Activated T-helper 1 cell treated with Interleukin-2 at 50 U/mL for 16 hours (primary cell): ENCODE measurements around the gene C16orf92.
"Not testable (repeated sequence)": the region's sequence is repeated elsewhere in the genome, so short reads cannot be mapped to it uniquely, and the experiment has no call there.

Source experiments
- DNase-seq: peaks from one replicate; pipeline ENCODE4 v3.0.0-alpha.2; 2020; ENCODE audit warnings: low read depth

Gene C16orf92

DNA sequence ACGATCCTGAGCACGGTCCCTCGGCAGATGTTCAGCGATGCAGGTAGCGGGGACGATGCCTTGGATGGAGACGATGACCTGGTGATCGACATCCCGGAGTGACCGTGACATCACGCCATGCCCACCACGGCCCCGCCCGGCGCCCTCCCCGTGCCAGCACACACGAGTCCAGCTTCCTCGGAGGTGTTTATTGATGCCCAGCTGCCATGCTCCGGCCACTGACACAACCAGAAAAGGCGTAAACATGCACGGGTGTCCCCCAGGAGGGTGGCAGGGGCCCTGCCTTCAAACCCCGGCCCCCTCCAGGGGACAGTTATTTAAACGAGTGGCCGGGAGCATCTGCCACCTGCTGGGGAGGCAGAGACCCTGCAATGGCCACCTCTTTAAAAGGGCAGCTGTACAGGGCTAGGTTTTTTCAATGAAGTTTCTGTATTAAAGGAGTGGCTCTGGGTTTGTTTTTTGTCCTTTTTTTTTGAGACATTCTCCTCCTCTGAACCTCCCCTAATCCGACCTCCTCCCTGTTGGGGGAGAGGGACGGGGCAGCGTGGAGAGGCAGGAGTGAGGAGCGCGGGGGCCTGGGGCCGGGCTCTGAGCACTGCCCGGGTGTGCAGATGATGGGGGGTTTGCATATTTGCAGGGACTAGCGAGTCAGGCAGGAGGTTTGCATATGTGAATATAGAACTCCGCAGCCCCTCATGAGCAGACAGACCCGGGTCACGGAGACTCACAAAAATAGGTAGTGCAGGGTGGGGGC, 17.5 kb upstream of the C16orf92 start:
- no peak for DNase-seq

DNA sequence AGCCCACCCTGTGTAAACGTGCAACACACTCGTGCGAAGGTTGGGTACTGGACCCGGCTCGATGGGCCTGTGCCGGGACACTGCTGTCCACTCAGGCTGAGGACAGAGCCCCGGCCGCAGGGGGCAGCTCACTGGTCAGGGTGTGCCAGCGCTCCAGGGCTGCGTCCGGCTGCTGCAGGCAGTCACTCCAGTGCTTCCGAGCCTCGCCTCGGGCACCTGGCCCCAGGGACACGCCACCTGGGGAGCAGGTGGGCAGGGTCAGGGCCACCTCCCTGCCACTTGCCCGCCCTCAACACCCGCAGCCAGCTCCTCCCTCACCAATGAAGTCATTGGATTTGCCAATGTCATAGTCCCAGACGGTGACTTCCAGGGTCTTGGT, 16.9 kb upstream of the C16orf92 start:
- no peak for DNase-seq

GRCh38 chr16:30006659-30007377, 16.2 kb upstream of the C16orf92 start:
- no peak for DNase-seq

DNA sequence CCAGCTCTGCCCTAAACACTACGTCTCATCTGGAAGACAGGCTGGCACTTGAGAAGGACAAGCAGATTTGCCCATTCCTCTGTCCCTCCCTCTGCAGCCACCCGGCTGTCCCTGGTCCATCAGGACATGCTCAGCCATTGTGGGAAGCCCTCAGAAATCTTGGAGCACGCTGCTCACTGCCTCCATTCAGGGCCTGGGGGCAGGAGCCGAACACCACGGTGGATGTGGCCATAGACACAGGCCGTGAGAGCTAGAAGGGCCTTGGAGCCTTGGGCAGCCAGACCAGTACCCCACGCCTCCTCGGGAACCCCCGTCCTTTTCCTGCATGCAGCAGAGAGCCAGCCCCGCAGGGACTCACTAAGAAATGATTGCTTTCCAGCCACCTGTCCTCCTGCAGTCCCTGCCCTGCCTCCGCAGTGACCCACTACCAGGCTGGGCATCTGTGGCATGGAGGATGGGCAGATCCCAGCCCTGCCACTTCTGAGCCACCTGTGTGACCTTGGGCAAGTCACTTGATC, 15.6 kb upstream of the C16orf92 start:
- no peak for DNase-seq

GRCh38 chr16:30009085-30009862, 13.7 kb upstream of the C16orf92 start:
- no peak for DNase-seq

GRCh38 chr16:30009990-30010843, 12.8 kb upstream of the C16orf92 start:
- no peak for DNase-seq

- DNase-seq = no peak
Measured at GRCh38 chr16:30010844-30011713, 11.9 kb upstream of the C16orf92 start, which contains the start of gene DOC2A. DOC2A (minus strand) TSS chr16:30011027; CDS start chr16:30010222, 805 bp downstream.

- DNase-seq = no peak
Measured at GRCh38 chr16:30011714-30012504, 11.1 kb upstream of the C16orf92 start.

DNA sequence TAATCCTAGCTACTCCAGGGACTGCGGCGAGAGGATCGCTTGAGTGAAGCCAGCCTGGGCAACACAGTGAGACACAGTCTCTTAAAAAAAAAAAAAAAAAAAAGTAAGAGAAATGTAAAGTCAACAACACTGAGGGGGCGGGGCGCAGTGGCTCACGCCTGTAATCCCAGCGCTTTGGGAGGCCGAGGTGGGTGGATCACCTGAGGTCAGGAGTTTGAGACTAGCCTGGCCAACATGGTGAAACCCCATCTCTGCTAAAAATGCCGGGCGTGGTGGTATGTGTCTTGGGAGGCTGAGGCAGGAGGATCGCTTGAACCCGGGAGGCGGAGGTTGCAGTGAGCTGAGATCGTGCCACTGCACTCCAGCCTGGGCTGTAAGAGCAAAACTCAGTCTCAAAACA, 10.4 kb upstream of the C16orf92 start:
- DNase-seq = not testable (repeated sequence)

DNA sequence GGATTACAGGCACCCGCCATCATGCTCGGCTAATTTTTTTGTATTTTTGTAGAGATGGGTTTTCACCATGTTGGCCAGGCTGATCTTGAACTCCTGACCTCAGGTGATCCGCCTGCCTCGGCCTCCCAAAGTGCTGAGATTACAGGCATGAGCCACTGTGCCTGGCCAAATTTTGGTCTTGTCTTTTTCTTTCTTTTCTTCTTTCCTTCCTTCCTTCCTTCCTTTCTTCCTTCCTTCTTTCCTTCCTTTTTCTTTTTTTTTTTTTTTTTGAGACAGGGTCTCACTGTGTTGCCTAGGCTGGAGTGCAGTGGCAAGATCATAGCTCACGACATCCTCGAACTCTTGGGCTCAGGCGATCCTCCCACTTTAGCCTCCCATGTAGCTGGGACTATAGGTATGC, 7.5 kb upstream of the C16orf92 start:
- DNase-seq = not testable (repeated sequence)

DNA sequence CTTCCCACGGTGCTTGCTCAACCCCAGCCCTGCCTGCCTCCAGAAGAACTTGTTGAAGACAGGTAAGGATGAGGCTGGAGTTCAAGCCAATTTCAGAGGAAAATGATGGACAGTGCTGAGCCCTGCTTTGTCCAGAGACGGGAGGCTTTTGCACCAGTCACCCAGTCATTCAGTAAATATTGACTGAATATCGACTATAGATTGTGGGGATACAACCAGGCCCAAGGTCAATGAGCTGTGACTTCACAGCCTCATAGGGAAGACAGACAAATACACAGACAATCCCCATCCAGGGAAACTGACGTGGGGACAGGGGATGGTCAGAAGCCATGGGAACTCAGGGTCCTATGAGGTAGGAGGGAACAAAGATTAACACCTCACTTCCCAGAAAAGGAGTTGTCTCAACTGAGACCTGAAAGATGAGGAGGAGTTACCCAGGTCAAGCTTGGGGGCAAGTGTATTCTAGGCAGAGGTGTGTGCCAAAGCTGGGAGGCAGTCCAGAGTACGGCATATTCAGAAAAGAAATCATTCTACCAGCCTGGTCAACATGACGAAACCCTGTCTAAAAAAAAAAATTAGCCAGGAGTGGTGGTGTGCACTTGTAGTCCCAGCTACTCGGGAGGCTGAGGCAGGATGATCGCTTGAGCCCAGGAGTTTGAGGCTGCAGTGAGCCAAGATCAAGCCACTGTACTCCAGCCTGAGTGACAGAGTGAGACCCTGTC, 6.3 kb upstream of the C16orf92 start:
- no peak for DNase-seq

DNA sequence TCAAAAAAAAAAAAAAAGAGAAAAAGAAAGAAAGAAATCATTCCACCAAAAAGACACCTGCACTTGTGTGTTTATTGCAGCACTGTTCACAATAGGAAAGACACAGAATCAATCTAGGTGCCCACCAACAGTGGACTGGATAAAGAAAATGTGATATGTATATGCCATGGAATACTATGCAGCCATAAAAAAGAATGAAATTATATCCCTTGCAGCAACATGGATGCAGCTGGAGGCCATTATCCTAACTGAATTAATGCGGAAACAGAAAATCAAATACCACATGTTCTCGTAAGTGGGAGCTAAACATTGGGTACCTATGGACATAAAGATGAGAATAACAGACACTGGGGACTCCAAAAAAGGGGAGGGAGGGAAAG, 5.7 kb upstream of the C16orf92 start:
- no peak for DNase-seq

GRCh38 chr16:30017937-30018336, 5.1 kb upstream of the C16orf92 start:
- DNase-seq = not testable (repeated sequence)

DNA sequence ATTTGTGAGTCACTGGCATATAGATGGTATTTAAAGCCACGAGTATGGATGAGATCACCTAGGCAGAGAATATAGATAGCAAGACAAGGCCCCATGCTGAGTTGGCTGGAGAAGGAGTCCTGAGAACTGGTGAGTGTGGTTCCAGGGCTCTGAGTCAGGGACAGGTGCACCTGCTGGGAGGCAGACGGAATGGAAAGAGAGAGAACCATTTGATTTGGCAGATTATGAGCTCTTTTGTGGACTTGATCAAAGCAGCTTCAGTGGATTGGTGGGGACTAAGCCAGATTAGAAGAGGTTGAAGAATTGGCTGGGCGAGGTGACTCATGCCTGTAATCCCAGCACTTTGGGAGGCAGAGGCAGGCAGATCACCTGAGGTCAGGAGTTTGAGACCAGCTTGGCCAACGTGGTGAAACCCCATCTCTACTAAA, 4.3 kb upstream of the C16orf92 start:
- no peak for DNase-seq

DNA sequence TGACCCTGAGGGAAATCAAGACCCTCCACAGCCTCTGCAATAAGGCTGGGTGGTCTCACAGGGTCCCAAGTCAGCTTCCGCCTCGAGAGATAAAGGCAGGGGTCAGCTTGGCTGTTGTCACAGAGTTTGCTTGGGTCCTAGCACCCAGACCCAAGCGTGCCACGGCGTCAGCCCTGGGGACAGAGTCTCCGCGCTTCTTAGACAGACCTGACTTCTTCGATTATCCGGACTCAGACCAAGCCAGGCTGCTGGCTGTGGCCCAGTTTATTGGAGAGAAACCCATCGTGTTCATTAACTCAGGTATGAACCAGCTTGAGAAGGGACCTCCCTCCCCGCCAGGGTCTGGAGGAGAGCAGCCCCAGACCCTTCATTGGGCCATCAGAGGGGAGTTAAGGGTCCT, 588 bp downstream of the C16orf92 start:
- no peak for DNase-seq

DNA sequence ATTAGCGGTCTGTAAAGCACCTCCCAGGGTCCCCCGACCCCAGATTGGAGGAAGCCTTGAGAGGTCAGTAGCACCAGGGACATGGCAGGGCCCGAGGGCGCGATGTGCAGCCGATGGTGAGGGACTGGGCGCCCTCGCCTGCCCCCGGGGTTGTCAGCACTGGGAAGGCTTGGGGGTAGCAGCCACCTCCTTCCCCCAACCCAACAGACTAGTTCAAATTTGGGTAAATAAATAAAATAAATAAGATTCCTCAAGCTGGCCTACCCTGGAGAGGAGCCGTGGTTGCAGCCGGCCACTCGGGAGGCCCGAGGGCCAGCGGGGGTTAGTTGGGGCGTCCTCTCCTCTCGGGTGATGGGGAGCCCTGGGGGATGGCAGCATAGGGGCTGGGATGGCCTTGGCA, 1.5 kb downstream of the C16orf92 start:
- no peak for DNase-seq

DNA sequence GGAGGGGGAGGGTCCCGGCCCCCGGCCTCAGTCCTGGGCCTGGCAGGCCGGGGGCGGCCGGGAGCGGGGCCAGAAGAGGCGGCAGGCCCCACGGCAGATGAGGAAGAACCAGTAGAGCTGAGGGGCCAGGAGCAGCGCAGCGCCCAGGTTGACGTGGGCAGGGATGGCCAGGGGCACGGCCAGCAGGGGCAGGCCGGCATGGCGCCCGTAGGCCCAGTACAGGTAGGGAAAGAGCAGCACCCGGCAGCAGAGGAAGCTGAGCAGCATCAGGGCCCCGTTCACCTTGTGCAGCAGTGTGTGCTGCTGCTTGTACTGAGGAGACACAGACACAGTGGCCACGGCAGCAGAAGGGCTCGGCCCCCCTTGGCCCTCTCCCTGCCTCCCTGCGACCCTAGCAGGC, 2.2 kb downstream of the C16orf92 start:
- no peak for DNase-seq

DNA sequence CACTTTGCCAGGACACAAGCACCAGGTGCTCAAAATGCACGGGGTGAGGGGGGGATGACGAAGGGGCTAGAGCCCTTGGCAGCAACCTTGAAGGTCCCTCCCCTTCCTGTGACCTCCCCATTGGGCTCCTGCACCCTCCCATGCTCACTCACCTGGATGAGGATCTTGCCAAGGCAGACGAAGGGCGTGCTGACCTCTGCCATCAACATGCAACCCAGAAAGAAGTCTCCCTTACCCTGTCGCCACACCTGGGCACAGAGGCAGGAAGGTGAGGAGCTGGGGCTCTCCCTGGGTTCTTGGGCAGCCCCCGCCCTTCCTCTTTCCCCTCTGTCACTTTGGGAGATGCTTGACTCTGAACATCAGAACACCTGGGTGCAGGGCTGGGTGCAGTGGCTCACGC, 2.6 kb downstream of the C16orf92 start:
- no peak for DNase-seq

DNA sequence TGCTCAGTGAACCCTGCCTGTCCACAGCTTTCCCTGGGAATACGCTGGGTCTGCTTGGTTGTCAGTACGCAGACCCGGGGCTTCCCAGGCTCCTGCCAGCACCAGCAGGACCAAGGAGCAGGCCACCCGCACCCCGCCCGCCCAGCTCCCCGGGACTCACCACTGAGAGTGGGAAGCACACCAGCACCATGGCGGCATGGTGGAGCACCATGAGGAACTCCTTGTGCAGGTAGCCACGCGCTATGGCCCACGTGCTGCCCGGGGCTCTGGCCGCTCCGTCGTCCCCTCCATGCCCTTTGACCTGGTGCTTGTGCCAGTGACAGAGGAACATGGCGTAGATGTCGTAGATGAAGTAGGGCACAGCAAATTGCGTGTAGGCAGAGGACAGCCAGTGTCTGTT, 3.5 kb downstream of the C16orf92 start:
- no peak for DNase-seq
